ENCODE measurements around the gene PUM2. TPM values are rescaled to one million over a fixed set of nuclear protein-coding genes. Genes with fewer than 3 reads are reported as not detected.
"Not testable (repeated sequence)": the region's sequence is repeated elsewhere in the genome, so short reads cannot be mapped to it uniquely, and the experiment has no call there.

Gene PUM2, protein sequence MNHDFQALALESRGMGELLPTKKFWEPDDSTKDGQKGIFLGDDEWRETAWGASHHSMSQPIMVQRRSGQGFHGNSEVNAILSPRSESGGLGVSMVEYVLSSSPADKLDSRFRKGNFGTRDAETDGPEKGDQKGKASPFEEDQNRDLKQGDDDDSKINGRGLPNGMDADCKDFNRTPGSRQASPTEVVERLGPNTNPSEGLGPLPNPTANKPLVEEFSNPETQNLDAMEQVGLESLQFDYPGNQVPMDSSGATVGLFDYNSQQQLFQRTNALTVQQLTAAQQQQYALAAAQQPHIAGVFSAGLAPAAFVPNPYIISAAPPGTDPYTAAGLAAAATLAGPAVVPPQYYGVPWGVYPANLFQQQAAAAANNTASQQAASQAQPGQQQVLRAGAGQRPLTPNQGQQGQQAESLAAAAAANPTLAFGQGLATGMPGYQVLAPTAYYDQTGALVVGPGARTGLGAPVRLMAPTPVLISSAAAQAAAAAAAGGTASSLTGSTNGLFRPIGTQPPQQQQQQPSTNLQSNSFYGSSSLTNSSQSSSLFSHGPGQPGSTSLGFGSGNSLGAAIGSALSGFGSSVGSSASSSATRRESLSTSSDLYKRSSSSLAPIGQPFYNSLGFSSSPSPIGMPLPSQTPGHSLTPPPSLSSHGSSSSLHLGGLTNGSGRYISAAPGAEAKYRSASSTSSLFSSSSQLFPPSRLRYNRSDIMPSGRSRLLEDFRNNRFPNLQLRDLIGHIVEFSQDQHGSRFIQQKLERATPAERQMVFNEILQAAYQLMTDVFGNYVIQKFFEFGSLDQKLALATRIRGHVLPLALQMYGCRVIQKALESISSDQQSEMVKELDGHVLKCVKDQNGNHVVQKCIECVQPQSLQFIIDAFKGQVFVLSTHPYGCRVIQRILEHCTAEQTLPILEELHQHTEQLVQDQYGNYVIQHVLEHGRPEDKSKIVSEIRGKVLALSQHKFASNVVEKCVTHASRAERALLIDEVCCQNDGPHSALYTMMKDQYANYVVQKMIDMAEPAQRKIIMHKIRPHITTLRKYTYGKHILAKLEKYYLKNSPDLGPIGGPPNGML
- polyA plus RNA-seq (ENCODE audit: insufficient read length in 4 of 4), result 100 to 1,000 TPM; 102 to 122 (median 114) TPM

DNA sequence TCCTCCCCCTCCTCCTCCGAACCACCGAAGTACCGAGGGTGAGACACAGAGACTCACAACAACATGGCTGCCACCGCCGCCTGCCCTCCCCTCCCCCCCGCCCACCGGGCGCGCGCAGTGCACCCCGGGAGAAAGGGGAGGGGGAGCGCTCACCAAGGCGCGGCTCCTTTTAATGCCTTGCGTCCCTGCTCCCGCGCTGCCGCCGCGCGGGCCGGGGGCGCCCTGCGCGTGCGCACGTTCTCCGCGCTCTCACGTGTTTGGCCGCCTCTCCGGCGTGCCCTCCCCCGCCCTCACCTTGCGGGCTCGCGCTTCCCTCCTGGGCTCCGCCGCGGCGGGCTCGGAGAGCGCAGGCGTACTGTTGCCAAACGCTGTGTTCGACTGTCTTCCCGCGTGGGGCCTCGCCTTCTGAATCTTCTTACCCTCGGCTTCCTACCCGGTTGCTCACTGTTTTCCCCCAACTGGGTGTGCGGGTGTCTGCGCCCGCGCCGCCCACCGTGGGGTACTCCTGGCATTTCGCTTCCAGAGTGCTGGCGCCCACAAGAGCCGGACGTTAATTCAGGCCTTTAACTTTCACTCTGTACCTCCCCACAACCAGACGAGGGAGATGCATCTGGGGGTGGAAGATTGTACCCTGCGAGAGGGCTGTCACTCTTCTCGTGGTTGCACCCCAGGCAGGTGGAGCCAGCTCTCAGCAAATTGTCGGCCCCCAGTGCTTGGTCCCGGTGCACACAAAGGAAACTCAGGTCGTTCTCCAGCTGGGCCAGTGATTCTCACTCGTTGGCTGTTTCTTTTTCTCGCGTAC, at the start of gene PUM2:
Gene PUM2 (minus strand): TSS at position 92 of the 802 bp plus-strand sequence. CDS start 23,484 bp downstream, outside the sequence.
- peak; percentile 89 to 96 (median 93) for DNase-seq (ENCODE audit: low read depth in 4 of 4, low spot score in 3 of 4)

DNA sequence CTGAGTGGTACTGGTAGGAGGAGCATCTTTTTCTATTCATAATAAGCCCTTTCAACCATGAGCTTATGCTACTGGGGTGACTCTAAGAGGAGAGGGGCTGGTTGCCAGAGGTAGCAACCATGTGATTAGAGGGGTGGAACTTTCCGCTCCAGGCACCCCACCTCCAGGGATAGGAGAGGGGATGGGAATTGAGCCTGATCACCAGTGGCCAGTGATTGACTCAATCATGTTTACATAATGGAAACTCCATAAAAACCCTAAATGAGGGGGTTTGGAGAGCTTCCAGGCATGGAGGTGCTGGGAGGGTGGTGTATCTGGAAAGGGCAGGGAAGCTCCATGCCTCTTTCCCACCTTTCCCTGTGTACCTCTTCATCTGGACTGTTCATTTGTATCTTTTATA, 49.7 kb upstream of the PUM2 start:
- no peak for DNase-seq (ENCODE audit: low read depth in 4 of 4, low spot score in 3 of 4)

DNA sequence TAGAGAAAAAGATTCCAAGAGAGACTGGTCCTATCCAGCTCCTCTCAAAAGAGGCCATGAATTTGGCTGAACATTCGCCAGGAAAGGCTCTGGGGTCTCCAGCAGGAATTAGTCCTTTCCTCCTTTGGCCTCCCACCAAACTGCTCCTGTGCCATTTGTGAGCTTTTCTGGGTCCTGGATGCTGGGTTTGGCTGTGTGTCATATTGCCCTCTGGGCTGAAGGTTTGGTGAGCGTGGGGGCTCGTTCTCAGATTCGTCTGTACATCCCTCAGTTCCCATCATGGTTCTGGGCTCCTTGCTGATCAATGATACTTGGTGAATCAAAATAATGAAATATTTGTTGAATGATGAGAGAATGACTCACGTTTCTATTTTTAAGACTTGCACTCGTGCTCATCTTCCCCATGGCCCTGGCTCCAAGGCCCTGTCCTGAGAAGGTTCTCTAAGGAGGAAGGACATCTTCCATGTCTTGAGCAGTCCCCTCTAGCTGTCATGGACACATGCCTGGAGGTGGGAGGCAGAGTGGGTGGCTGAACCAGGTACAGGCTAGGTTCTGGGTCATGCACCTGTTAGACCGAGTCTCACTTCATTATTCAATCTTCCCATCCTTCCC, 48.4 kb upstream of the PUM2 start:
- DNase-seq (ENCODE audit: low read depth in 4 of 4, low spot score in 3 of 4), result no peak

DNA sequence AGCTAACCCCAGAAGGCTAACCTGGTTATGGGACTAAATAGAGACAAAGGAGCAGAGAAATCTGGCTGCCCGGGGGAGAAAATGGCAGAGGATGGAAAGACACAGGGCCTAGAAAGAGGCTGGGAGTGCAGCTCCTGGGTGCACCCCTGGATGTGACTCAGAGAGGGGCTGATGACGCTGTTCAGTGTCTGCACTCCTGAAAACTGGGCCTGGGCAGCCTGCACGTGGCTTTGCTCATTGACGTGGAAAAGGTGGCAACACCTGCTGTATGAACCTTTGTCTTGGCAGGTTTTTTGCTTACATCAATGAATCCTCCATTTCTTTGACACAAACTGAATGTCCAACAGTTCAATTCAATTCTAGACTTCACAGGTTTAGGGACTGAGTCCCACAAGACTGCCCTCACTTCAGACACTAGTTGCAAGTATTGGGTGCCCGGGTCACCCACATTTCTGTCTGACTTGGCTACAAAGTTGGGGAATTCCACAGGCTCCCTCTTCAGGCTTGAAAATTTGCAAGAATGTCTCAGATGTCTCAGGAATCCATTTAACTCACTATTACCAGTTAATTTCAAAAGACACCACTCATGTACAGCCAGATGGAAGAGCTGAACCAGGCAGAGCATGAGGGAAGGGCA, 47.3 kb upstream of the PUM2 start:
- no peak for DNase-seq (ENCODE audit: low read depth in 4 of 4, low spot score in 3 of 4)

DNA sequence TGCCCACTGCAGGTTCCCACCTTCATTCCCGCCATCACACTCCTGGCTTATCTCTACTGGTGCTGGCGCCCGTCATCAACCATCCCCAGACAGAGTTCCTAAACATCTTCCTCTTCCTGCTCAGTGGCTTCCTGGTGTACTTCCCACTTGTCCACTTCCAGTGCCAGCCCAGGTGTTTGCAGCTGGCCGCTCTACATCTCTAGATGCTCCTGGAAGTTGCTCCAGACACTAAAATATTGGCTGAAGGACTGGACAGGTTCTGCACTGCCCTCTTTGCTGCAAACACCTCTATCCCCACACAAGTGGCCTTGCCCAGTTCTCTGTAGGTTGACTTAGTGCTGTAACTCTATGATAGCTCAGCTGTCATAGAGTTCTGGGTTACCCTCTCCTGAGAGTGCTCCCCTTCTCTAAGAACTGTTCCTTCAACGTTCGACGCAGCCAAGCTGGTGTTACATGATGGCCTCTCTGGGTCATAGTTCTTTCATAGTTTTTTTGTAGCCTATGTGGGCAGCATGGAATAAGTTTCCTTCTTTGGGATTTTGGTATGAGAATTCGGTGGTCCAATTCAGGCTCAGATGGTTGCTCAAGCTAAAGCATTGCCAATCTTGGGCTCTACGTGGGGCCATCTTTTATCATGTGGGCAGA, 45.8 kb upstream of the PUM2 start:
- no peak for DNase-seq (ENCODE audit: low read depth in 4 of 4, low spot score in 3 of 4)

DNA sequence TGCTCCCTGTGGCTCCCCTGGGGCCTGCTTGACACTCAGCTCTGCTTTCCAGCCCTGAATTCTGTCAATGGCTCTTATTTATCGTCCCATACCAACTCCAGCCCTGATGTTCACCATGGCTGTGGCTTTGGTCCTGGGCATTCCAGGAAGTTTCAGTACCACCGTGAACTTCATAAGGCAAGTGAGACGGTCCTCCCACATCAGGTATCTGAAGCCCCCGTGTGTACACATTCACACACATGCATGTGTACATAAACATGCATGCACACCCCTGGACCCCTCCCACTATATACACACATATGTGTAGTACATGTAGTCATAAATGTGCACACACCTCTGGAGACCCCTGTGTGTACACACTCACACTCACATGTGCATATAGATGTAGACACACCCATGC, 43.3 kb upstream of the PUM2 start:
- DNase-seq (ENCODE audit: low read depth in 4 of 4, low spot score in 3 of 4), result no peak

DNA sequence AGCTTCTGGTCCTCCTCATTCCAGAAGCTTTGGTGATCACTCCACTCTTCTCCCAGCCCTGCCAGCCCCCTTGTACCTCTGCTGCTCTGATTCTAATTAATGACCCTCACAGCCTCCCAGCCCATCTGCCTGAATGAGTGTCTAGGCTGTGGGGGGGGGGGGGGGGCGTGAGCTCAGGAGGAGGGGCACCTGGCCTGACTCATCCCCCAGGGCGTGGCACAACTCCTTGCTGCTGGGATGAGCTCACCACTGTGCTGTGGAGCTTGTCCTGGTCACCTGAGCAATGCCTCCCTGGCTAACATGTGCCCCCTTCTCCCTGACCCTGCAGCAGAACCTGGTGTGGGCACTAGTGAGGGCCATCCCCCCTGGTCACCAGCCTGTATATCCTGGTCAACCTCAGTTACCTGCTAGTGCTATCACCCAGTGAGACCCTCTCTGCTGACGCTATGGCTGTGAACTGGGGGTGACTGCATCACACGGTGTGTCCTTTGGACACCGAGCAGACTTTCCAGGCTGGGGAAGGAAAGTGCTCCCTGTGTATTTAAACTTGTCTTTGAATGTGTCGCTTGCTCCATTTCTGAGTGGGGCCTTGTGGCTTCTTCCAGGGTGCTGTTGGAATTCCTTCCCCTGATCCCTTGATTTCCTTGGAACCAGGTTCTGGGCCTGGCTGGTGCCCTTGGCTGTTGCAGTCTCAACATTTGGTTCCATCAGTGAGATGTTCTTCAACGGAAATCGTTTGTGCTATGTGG, 41.5 kb upstream of the PUM2 start:
- no peak for DNase-seq (ENCODE audit: low read depth in 4 of 4, low spot score in 3 of 4)

DNA sequence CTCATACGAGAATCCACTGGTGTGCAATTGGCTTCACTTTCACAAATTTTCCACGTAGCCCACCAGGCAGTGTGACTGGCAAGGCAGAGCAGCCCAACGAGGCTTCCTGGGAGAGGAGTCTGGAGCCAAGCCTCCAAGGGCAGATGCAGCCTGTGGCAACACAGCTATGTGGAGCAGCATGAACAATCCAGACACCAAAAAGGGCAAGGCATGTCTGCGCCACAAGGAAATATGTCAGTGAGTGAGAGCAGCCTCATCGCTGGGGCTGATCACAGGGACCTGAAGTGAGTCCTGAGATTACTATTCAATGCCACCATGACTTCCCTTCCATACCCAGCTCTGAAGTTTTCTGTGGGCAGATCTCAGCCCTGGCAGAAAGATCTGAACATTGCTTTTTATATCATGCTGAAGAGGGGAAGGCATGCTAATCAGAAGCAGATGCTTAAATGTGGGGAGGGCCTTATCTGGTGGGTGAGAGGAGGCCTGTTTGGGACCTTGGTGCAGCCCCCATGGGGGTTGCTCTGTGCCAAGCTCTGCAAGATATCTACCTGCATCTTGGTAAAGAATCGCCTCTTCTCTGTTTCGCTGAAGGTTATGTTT, 40.0 kb upstream of the PUM2 start:
- no peak for DNase-seq (ENCODE audit: low read depth in 4 of 4, low spot score in 3 of 4)

DNA sequence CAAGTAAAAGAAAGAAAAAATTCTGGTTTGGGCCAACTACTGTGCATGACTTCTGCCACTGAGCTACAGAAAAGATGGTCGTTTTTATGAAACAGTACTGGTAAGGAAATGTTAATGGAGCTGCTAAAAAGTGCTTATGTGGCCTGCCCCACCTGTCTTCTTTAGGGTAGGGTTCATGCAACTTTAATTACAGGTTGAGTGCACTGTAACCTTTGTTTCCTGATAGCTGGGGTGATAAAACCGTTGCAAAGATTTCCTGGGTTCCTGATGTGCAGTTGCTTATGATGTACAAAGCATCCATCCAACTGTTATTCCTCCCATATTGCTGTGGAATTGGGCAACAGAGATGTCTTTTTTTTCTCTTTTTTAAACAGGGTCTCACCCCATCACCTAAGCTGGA, 34.3 kb upstream of the PUM2 start:
- no peak for DNase-seq (ENCODE audit: low read depth in 4 of 4, low spot score in 3 of 4)

DNA sequence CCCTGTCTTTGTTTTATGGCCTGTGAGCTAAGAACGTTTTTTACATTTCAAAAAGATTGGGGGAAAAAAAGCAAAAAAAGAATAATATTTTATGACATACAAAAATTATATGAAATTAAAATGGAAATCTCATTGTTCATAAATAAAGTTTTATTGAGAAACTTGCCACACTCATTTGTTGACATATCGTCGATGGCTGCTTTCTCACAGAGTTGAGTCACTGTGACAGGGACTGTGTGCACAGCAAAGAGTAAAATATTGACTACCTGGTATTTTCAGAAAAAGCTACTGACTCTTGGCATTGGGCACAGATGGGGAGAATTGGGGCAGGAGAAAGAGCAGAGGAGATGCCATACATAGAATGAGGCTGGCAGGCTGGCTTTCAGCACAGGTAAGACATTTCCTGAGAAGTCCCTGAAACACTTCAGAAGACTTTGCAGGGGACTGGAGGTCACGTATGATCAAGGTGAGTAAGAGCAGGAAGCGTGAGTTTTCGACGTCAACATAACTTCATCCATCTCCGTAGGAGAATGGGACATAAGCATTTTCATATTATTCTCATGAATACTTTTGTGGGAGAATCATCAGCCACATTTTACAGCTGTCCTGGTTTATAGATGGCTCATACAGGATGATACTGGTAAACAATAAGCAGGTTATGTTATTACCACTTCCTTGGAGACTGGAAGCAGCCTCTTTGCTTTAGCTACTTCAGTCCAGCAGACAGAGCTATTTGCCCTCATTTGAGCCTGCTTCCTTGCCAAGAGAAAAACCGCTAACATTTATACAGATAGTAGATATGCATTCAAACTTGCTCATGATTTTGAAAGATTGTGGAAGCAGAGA, 32.5 kb upstream of the PUM2 start:
- DNase-seq (ENCODE audit: low read depth in 4 of 4, low spot score in 3 of 4), result no peak

DNA sequence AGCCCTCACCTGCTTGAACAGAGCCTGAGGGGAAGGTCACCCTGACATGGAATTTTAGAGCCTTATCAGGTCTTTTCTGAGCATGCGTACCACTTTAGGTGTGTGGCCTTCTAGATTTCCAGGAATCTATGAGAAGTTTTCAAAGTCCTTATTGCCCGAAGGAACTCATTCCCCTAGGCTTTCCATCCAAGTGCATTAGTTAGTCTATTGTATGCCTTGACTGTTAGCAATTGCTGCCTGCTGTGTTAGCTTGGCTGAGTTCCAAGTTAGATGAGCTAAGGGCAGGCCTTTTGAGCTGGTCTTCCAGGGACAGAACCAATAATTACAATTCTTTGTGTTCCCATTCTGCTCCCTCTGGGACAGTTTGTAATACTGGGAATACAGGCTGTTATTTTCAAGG, 30.8 kb upstream of the PUM2 start:
- no peak for DNase-seq (ENCODE audit: low read depth in 4 of 4, low spot score in 3 of 4)

DNA sequence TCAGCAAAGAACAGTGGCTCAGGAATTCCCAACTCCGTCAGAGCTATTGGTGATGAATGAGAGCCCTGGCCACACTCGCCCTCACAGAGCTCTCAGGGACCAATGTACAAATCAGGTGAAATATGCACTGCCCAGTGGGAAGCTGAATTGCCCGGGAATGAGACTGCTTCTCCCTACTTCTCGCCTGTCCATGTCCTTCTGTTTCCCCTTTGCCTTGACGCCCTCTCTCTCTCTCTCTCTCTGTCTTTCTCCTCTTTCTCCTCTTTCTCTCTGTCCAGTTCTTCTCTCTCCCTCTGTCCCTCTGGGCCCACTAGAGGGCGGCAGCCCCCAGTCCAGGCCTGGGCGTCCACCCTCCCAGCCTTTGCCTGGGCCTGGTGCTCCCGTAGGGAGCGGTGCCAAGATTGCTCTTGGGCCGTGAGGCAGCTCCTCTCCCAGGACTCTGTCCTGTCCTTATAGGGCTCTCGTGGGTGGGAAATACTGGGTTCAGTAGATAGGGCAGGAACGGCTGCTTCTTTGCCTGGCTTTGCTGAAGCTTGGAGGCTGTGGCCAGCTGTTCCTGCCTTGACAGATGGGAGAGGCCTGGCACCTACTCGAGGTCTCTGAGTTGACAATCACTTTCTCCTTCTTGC, 28.4 kb upstream of the PUM2 start:
- DNase-seq (ENCODE audit: low read depth in 4 of 4, low spot score in 3 of 4), result peak; percentile 52 to 66 (median 61)

DNA sequence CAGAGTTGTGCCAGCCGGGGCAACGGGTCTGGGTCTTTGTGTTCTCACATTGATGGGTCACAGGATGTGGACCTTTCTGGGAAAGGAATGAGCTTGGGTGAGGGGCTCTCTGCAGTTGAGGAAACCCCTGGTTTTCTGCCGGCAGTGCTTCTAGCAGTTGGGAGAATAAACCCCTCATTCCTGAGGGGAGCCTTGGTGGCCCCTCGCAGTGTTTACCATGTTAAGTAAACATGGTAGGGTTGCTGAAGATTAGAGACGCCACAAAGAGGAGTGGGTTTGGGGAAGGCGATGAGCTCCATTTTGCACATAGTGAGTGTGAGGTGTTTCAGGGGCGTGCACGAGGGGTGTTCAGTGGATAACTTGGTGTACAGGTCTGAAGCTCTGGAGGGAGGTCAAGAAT, 27.7 kb upstream of the PUM2 start:
- DNase-seq (ENCODE audit: low read depth in 4 of 4, low spot score in 3 of 4), result no peak

DNA sequence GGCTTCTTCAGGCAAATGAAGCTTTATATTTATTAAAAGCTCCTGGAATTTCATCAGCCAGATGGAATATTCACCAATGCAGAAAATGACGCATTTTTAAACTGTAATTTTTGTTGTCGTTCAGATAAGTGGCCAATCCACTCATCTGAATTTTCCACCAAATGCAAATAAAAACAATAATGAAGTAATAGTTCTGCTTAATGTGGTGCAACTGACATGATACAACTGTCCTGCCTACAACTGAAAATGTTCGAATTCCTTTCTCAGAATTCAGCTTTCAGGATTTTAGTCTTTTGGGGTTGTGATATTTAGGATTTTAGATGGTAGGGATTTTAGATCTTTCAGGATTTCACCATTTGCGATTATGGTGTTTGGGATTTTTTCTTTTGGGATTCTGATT, 27.1 kb upstream of the PUM2 start:
- no peak for DNase-seq (ENCODE audit: low read depth in 4 of 4, low spot score in 3 of 4)

DNA sequence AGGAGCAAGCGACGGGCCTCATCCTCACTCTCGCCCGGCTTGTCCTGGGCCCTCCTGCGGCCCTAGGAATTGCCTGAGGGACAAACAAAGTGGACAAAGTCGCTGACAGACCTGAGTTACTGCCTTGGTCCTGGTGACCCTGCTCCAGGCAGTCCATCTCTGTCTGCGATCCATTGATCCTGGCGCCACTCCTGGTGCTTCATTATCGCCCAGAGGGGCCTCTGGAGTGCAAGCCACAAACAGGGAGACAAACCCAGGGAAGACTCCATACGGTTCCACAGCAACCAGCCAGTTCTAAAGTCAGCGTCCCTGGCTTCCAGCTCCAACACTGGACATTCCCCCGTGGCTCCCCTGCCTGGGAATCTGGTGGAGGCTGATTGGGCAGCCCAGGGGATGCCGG, 24.3 kb upstream of the PUM2 start:
- DNase-seq (ENCODE audit: low read depth in 4 of 4, low spot score in 3 of 4), result not testable (repeated sequence)

DNA sequence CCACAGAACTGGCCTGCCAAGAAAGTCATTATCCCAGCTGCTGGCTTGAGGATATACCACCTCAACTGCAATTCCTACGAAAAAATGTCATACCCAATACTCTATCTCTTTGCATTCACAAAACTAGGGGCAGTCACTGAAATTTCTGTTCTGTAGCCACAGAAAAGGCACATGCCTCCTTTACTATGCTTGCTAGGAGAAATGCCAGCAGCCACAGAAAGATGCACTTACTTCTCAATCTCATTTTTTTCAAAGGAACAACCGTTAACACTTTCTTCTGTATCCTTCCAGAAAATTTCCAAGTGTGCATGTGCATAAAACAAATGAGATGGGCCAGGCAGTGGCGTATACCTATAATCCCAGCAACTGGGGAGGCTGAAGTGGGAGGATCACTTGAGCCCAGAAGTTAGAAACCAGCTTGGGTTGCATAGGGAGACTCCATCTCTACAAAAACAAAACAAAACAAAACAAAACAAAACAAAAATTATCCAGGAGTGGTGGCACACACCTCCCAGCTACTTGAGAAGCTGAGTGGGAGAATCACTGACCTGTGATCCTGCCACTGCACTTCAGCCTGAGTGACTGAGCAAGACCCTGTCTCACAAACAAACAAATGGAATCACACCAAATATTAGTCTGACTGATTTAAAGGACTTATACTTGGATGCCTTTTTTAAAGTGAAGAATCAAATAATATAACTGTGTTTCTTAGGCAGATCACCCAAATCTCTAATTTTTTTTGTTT, 22.4 kb upstream of the PUM2 start:
- DNase-seq (ENCODE audit: low read depth in 4 of 4, low spot score in 3 of 4), result no peak

Data from right renal pelvis (tissue), 4 donors.